A549 (cell line): ENCODE measurements around the gene RAD18. TPM values are rescaled to one million over a fixed set of nuclear protein-coding genes. Genes with fewer than 3 reads are reported as not detected.

Source experiments
- ATAC-seq, 2 experiments: fragments of 200-7000 bp in 1 of 2; fragments of >200 bp in 1 of 2; cut with Nextera tagmentation in 1 of 2; cut with Tn5 transposase in 1 of 2; 3 replicates each; pipeline versions ENCODE4 v1.8.0 to v1.9.1; 2018 to 2020; ENCODE audit warnings: mild to moderate bottlenecking in 1 of 2, moderate library complexity in 1 of 2
- CTCF ChIA-PET: fragments of 300-600 bp; sonication (Branson Sonifier 250); formaldehyde crosslinking; extraction: SDS; loops from one replicate; lab custom pipeline; 2021; ENCODE audit warnings: antibody characterized with exemption, inconsistent platforms; lab: Yijun Ruan, JAX
- POLR2A ChIA-PET: fragments of 350-600 bp; formaldehyde crosslinking; extraction: SDS; loops from one replicate; lab custom pipeline; 2021; ENCODE audit warnings: antibody characterized with exemption, inconsistent platforms; lab: Yijun Ruan, JAX
- DNase-seq, 2 experiments: peaks; one replicate each; pipeline versions ENCODE4 v3.0.0 to v3.0.0-alpha.2; 2011 to 2016; ENCODE audit warnings: low read depth in 1 of 2, low spot score in 1 of 2
- FAIRE-seq: peaks from 2 replicates; lab custom pipeline; 2011; peaks lifted over from hg19 to GRCh38; lab: Jason Lieb, UNC
- H3K27ac ChIP-seq, 2 experiments: fragments of >200 bp; sonication (Bioruptor Twin); formaldehyde crosslinking; 3 replicates each; pipeline ENCODE4 v1.5.1; 2016 to 2017
- H3K4me1 ChIP-seq: fragments of >200 bp; sonication (Bioruptor Twin); formaldehyde crosslinking; 3 replicates; pipeline ENCODE4 v1.6.1; 2016
- H3K4me2 ChIP-seq: fragments of >200 bp; sonication (Bioruptor Twin); formaldehyde crosslinking; 3 replicates; pipeline ENCODE4 v1.6.1; 2016
- H3K4me3 ChIP-seq: fragments of >200 bp; sonication (Bioruptor Twin); formaldehyde crosslinking; 3 replicates; pipeline ENCODE4 v1.5.1; 2016
- H3K9me3 ChIP-seq: fragments of >200 bp; sonication (Bioruptor Twin); formaldehyde crosslinking; 3 replicates; pipeline ENCODE4 v1.6.1; 2016
- CBX2 ChIP-seq: fragments of 200-600 bp; sonication (generic); IDR thresholded peaks from 2 replicates; pipeline ENCODE4 v1.6.1; 2016; ENCODE audit warnings: low read depth, mild to moderate bottlenecking, borderline replicate concordance
- CBX8 ChIP-seq: fragments of 200-600 bp; sonication (generic); IDR thresholded peaks from 2 replicates; pipeline ENCODE4 v1.6.1; 2016
- CEBPB ChIP-seq, 2 experiments: fragments of >200 bp in 1 of 2; sonication (Bioruptor Twin) in 1 of 2; formaldehyde crosslinking in 1 of 2; IDR thresholded peaks; 2 replicates each; pipeline ENCODE4 v1.6.1; 2012 to 2016
- CHD2 ChIP-seq: fragments of 150-350 bp; IDR thresholded peaks from 2 replicates; pipeline ENCODE4 v1.6.1; 2014; ENCODE audit warnings: low read length; ENCODE audit not compliant: partially characterized antibody
- CTCF ChIP-seq: fragments of >200 bp; sonication (Bioruptor Twin); formaldehyde crosslinking; IDR thresholded peaks from 3 replicates; pipeline ENCODE4 v1.5.1; 2016
- EHF ChIP-seq: fragments of 250-450 bp; sonication (Bioruptor Pico); IDR thresholded peaks from 2 replicates; pipeline ENCODE4 v1.5.0; 2020; ENCODE audit warnings: mild to moderate bottlenecking
- EP300 ChIP-seq, 2 experiments: fragments of >200 bp; sonication (Bioruptor Twin); formaldehyde crosslinking; IDR thresholded peaks; 2 replicates in 1 of 2; 3 replicates in 1 of 2; pipeline ENCODE4 v1.6.1; 2016 to 2017
- ESRRA ChIP-seq: fragments of 150-350 bp; IDR thresholded peaks from 2 replicates; pipeline ENCODE4 v1.6.1; 2014; ENCODE audit warnings: mild to moderate bottlenecking, low read length, borderline replicate concordance
- GATA3 ChIP-seq: IDR thresholded peaks from 2 replicates; pipeline ENCODE4 v1.6.1; 2012; ENCODE audit warnings: borderline replicate concordance
- HDAC2 ChIP-seq: fragments of 200-600 bp; sonication (generic); IDR thresholded peaks from 2 replicates; pipeline ENCODE4 v1.6.1; 2016
- HEYL ChIP-seq: fragments of 250-450 bp; sonication (Bioruptor Pico); IDR thresholded peaks from 2 replicates; pipeline ENCODE4 v1.8.0; 2021; ENCODE audit warnings: mild to moderate bottlenecking, moderate library complexity
- HOXB5 ChIP-seq: fragments of 250-450 bp; sonication (Bioruptor Pico); IDR thresholded peaks from 2 replicates; pipeline ENCODE4 v1.5.0; 2020; ENCODE audit warnings: mild to moderate bottlenecking, moderate library complexity
- JUNB ChIP-seq: fragments of >200 bp; sonication (Bioruptor Twin); formaldehyde crosslinking; IDR thresholded peaks from 2 replicates; pipeline ENCODE4 v1.6.1; 2016
- KDM1A ChIP-seq: fragments of 200-600 bp; sonication (generic); IDR thresholded peaks from 2 replicates; pipeline ENCODE4 v1.6.1; 2016; ENCODE audit warnings: low read depth, mild to moderate bottlenecking
- KDM5A ChIP-seq: fragments of 200-600 bp; sonication (generic); IDR thresholded peaks from 2 replicates; pipeline ENCODE4 v1.6.1; 2016; ENCODE audit warnings: antibody characterized with exemption, mild to moderate bottlenecking
- MAFK ChIP-seq: fragments of 450-650 bp; IDR thresholded peaks from 2 replicates; pipeline ENCODE4 v1.6.1; 2014; ENCODE audit not compliant: partially characterized antibody
- NFE2L2 ChIP-seq: fragments of 150-350 bp; conservative IDR thresholded peaks from 2 replicates; pipeline ENCODE4 v1.6.1; 2014; ENCODE audit warnings: low read length
- NR3C1 ChIP-seq: fragments of >200 bp; sonication (Bioruptor Twin); formaldehyde crosslinking; IDR thresholded peaks from 3 replicates; pipeline ENCODE4 v1.6.1; 2017
- POLR2A ChIP-seq: IDR thresholded peaks from 2 replicates; pipeline ENCODE4 v1.6.1; 2012; ENCODE audit warnings: mild to moderate bottlenecking, low read length
- POLR2AphosphoS2 ChIP-seq: conservative IDR thresholded peaks from 2 replicates; pipeline ENCODE4 v1.6.1; 2012; ENCODE audit warnings: low read length, improper control_type of control experiment, inconsistent platforms
- RARB ChIP-seq: fragments of 250-450 bp; sonication (Bioruptor Pico); IDR thresholded peaks from 2 replicates; pipeline ENCODE4 v1.8.0; 2021; ENCODE audit warnings: mild to moderate bottlenecking, moderate library complexity
- RFX5 ChIP-seq: fragments of 450-650 bp; IDR thresholded peaks from 2 replicates; pipeline ENCODE4 v1.7.1; 2014; ENCODE audit warnings: antibody characterized with exemption, mild to moderate bottlenecking, moderate library complexity
- SMC3 ChIP-seq: fragments of >200 bp; sonication (Bioruptor Twin); formaldehyde crosslinking; IDR thresholded peaks from 3 replicates; pipeline ENCODE4 v1.6.1; 2018; ENCODE audit warnings: inconsistent platforms
- SREBF2 ChIP-seq: fragments of 450-650 bp; IDR thresholded peaks from 2 replicates; pipeline ENCODE4 v1.6.1; 2014; ENCODE audit warnings: mild to moderate bottlenecking, moderate library complexity
- TFCP2L1 ChIP-seq: fragments of 250-450 bp; sonication (Bioruptor Pico); IDR thresholded peaks from 2 replicates; pipeline ENCODE4 v1.5.0; 2021; ENCODE audit warnings: mild to moderate bottlenecking
- TP53 ChIP-seq: fragments of 250-450 bp; sonication (Bioruptor Pico); IDR thresholded peaks from 2 replicates; pipeline ENCODE4 v1.5.0; 2021; ENCODE audit warnings: mild to moderate bottlenecking, moderate library complexity
- ZC3H11A ChIP-seq: fragments of 450-650 bp; IDR thresholded peaks from 2 replicates; pipeline ENCODE4 v1.6.1; 2014; ENCODE audit warnings: antibody characterized with exemption, mild to moderate bottlenecking
- ZFP36 ChIP-seq: fragments of 450-650 bp; IDR thresholded peaks from 2 replicates; pipeline ENCODE4 v1.6.1; 2014; ENCODE audit warnings: borderline replicate concordance; ENCODE audit not compliant: partially characterized antibody
- ZNF302 ChIP-seq: fragments of 250-450 bp; sonication (Bioruptor Pico); IDR thresholded peaks from 2 replicates; pipeline ENCODE4 v1.9.0; 2021; ENCODE audit warnings: inconsistent platforms, mild to moderate bottlenecking, moderate library complexity
- ZSCAN20 ChIP-seq: fragments of 250-450 bp; sonication (Bioruptor Pico); IDR thresholded peaks from 2 replicates; pipeline ENCODE4 v1.8.0; 2022; ENCODE audit warnings: mild to moderate bottlenecking, moderate library complexity
- WGBS: methylation state at CpG from one replicate; pipeline ENCODE4 v1.1.6; 2017; ENCODE audit errors: missing lambda C conversion rate; 5-methylcytosine and 5-hydroxymethylcytosine counted together
- polyA plus RNA-seq, 4 experiments: library from polyadenylated mRNA; depleted of rRNA in 3 of 4; stranded (reverse); fragments of >200 nt; fragmentation: RNase III in 1 of 4; extraction: RNeasy Plus Mini Kit Qiagen cat#74134 plus additional on column Dnase treatment in 1 of 4; gene quantifications; 2 replicates in 3 of 4; 3 replicates in 1 of 4; pipeline ENCODE4 v1.2.3, GENCODE V29; 2011 to 2017
- TF ChIP-seq, protein P1 (sequence below): fragments of >200 bp; sonication (Bioruptor Twin); formaldehyde crosslinking; IDR thresholded peaks from 3 replicates; pipeline ENCODE4 v1.6.1; 2016
- TF ChIP-seq, protein P2 (sequence below): IDR thresholded peaks from 2 replicates; pipeline ENCODE4 v1.6.1; 2012; ENCODE audit warnings: low read depth, borderline replicate concordance
- TF ChIP-seq, protein P3 (sequence below): fragments of 250-450 bp; sonication (Bioruptor Pico); IDR thresholded peaks from 2 replicates; pipeline ENCODE4 v1.5.0; 2020; ENCODE audit warnings: low read depth, mild to moderate bottlenecking, moderate library complexity
- TF ChIP-seq, protein P4 (sequence below): fragments of 450-650 bp; IDR thresholded peaks from 2 replicates; pipeline ENCODE4 v1.6.1; 2014; ENCODE audit warnings: antibody characterized with exemption

Gene RAD18
- polyA plus RNA-seq, 2 of the 4 experiments (the other 2 are of a cell fraction), result 11.8 to 23.2 TPM

DNA sequence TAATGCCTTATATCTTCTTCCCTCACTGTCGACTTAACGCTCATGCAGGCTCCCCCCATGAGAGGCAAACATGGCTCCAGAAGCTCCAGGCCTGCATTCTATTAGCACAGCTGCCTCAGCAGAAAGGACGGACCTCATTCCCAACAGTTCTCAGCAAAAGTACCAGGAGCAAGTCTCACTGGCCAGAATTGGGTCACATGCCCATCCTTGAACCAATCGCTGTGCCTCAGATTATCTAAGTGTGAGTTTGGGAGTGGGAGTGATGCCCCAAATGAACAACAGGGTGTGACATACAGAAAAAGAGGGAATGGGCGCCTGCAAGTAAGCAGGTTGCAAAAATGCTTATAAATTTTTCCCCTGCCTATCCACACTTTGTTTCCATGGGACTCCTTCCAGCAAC lies 4.3 kb upstream of the RAD18 start:
- Histone ChIP-seq H3K4me2 (no peak overlapping the region), H3K4me1 (peaks cover 20% of the 10 kb centered on the region), H3K4me3 (no peak overlapping the region), H3K9me3 (no peaks in the 10 kb centered on the region), H3K27ac (no peak overlapping the region)
- FAIRE-seq (no peak), DNase-seq (no peak), ATAC-seq (no peak)
- TF ChIP-seq, protein P1, sequence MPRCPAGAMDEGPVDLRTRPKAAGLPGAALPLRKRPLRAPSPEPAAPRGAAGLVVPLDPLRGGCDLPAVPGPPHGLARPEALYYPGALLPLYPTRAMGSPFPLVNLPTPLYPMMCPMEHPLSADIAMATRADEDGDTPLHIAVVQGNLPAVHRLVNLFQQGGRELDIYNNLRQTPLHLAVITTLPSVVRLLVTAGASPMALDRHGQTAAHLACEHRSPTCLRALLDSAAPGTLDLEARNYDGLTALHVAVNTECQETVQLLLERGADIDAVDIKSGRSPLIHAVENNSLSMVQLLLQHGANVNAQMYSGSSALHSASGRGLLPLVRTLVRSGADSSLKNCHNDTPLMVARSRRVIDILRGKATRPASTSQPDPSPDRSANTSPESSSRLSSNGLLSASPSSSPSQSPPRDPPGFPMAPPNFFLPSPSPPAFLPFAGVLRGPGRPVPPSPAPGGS, result no peak
- TF ChIP-seq TP53 (CRISPR knock-in tag) (no peak), ESRRA (no peak), SREBF2 (no peak), MAFK (no peak), NFE2L2 (no peak)
- WGBS, result 90% methylated on average over 5 of the region's 5 CpGs
- POLR2A ChIA-PET, result no interaction called here
- CTCF ChIA-PET, result interaction anchor here (1.3 to 13.2 kb wide), 7 partner anchors 8 to 335 kb away, joined by 3 to 190 read pairs (median 7); partner anchors contain the start of gene OXTR

- CTCF ChIA-PET, result interaction anchor here (0.9 to 13.2 kb wide), 7 partner anchors 9 to 336 kb away, joined by 3 to 77 read pairs (median 5); partner anchors contain the start of gene OXTR
These were observed 3.6 kb upstream of the RAD18 start for GRCh38 chr3:8966820-8967348.

GRCh38 chr3:8966150-8966819 lies 3.0 kb upstream of the RAD18 start:
- no peak for DNase-seq
- H3K4me3 ChIP-seq, result no peak overlapping the region
- ATAC-seq, result no peak
- CTCF ChIA-PET, result interaction anchor here (0.9 to 13.2 kb wide), 8 partner anchors 9 to 336 kb away, joined by 3 to 77 read pairs (median 6); partner anchors contain the start of gene OXTR
- peaks cover 30% of the 10 kb centered on the region for H3K4me1 ChIP-seq
- FAIRE-seq, result no peak
- POLR2A ChIA-PET, result no interaction called here
- H3K4me2 ChIP-seq, result no peak overlapping the region
- WGBS, result 82% methylated on average over 2 of the region's 2 CpGs
- no peaks in the 10 kb centered on the region for H3K9me3 ChIP-seq
- no peak overlapping the region for H3K27ac ChIP-seq
- no peak for TF ChIP-seq POLR2AphosphoS2
- no peak for TF ChIP-seq EHF (CRISPR knock-in tag)
- no peak for TF ChIP-seq NR3C1
- no peak for TF ChIP-seq ZSCAN20
- TF ChIP-seq ZFP36, result no peak
- no peak for TF ChIP-seq CTCF
- TF ChIP-seq HEYL, result no peak
- no peak for TF ChIP-seq RARB (CRISPR knock-in tag)
- no peak for TF ChIP-seq CHD2
- no peak for TF ChIP-seq ZNF302 (CRISPR knock-in tag)
- no peak for TF ChIP-seq ZC3H11A
- no peak for TF ChIP-seq POLR2A

More at GRCh38 chr3:8966820-8967348, 3.6 kb upstream of the RAD18 start:
- ATAC-seq (no peak), FAIRE-seq (no peak), DNase-seq (no peak)
- no peak overlapping the region for H3K27ac ChIP-seq
- H3K4me3 ChIP-seq, result no peak overlapping the region
- WGBS, result 88% methylated on average over 1 of the region's 3 CpGs
- POLR2A ChIA-PET, result no interaction called here
- TF ChIP-seq KDM1A (no peak), CBX8 (no peak), SMC3 (no peak), POLR2AphosphoS2 (no peak), MAFK (no peak), HOXB5 (CRISPR knock-in tag) (no peak), HDAC2 (no peak), EP300 (IDR thresholded peaks at IDR 0.05) (no peak), CBX2 (no peak), JUNB (no peak), CEBPB (IDR thresholded peaks at IDR 0.05) (no peak), RFX5 (no peak), GATA3 (no peak), KDM5A (no peak), TFCP2L1 (CRISPR knock-in tag) (no peak), RARB (CRISPR knock-in tag) (no peak)
- TF ChIP-seq, protein P2, sequence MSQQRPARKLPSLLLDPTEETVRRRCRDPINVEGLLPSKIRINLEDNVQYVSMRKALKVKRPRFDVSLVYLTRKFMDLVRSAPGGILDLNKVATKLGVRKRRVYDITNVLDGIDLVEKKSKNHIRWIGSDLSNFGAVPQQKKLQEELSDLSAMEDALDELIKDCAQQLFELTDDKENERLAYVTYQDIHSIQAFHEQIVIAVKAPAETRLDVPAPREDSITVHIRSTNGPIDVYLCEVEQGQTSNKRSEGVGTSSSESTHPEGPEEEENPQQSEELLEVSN, result no peak
- TF ChIP-seq, protein P1, result no peak
- TF ChIP-seq, protein P3, sequence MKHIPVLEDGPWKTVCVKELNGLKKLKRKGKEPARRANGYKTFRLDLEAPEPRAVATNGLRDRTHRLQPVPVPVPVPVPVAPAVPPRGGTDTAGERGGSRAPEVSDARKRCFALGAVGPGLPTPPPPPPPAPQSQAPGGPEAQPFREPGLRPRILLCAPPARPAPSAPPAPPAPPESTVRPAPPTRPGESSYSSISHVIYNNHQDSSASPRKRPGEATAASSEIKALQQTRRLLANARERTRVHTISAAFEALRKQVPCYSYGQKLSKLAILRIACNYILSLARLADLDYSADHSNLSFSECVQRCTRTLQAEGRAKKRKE (CRISPR knock-in tag), result no peak
- TF ChIP-seq, protein P4, sequence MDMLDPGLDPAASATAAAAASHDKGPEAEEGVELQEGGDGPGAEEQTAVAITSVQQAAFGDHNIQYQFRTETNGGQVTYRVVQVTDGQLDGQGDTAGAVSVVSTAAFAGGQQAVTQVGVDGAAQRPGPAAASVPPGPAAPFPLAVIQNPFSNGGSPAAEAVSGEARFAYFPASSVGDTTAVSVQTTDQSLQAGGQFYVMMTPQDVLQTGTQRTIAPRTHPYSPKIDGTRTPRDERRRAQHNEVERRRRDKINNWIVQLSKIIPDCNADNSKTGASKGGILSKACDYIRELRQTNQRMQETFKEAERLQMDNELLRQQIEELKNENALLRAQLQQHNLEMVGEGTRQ, result no peak
- no peak overlapping the region for H3K4me2 ChIP-seq
- peaks cover 24% of the 10 kb centered on the region for H3K4me1 ChIP-seq
- no peaks in the 10 kb centered on the region for H3K9me3 ChIP-seq
